Activated CD8-positive, alpha-beta memory T cell treated with anti-CD3 and anti-CD28 coated beads, Interleukin-2, amount 50 U/mL, for 1 hour (primary cell): ENCODE results near the gene HSF5.
A peak's percentile ranks its signal among the peaks of the same experiment; 100 is the strongest.

ENCODE experiments used
- DNase-seq: peaks from one replicate; pipeline ENCODE4 v3.0.0-alpha.2; 2020; ENCODE audit errors: extremely low read depth

Gene HSF5, protein sequence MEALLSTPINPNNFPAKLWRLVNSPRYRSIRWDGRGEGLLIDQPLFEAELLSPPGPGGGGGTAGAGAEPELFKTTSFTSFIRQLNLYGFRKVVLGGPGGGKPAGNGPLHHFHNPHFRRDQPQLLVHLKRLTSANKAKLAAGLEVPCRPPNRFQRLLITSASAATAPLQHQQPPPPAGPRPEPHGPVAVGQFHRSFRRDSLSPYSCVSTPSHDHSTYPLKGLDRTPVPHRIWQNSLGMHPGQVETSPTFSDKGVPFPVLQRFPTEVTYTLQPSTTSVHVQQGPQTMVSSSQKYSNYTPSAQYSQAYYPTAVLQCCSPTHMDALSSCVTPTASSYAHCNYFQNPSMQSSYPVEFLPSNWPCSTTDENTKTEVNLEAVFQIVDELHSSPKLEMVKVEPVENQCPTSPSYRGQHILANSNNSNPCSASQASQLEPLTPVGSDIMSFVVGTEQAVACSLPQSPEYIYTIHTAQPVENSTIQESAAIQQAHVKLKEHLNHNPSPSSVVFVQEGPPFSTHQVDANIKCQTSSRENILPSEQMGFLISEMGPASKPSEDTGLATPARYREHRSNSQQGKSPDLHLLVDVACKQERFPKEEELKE

DNA sequence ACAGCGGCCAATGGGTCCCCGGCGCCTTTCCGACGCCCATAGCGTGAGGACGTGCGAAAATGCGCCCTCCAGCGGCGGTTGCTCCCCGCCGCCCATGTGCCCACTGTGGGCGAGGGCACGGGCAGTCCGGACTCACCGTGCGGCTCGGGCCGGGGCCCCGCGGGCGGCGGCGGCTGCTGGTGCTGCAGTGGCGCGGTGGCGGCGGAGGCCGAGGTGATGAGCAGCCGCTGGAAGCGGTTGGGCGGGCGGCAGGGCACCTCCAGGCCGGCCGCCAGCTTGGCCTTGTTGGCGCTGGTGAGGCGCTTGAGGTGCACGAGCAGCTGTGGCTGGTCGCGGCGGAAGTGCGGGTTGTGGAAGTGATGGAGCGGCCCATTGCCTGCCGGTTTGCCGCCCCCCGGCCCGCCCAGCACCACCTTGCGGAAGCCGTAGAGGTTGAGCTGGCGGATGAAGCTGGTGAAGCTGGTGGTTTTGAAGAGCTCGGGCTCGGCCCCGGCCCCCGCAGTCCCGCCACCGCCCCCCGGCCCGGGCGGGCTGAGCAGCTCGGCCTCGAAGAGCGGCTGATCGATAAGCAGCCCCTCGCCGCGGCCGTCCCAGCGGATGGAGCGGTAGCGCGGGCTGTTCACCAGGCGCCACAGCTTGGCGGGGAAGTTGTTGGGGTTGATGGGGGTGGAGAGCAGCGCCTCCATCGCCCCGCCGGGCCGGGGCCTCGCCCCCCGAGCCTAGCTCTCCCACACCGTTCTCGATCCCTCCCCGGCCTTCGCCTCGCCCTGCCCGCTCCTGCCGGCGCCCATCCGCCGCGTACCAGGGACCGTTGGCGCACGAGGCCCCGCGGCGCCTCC lies at the start of gene HSF5:
TSS of gene HSF5 (minus strand) at position 820 of the 839 bp plus-strand sequence. CDS start at position 686, 134 bp downstream.
- peak; percentile 31 for DNase-seq

DNA sequence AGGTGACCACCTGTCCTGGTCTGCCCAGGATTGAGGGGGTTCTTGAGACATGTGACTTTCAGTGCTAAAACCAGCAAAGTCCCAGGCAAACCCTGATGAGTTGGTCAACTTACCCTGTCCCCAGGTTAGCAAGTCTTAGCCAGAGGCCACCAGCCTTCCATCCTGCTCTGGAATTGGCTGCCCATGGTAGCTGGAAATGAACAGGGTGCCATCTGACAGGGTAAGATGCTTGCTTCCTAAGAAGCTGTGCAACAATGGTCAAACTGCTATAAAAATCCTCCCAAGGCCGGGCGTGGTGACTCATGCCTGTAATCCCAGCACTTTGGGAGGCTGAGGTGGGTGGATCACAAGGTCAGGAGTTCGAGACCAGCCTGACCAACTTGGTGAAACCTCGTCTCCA lies 49.1 kb upstream of the HSF5 start:
- no peak for DNase-seq

DNA sequence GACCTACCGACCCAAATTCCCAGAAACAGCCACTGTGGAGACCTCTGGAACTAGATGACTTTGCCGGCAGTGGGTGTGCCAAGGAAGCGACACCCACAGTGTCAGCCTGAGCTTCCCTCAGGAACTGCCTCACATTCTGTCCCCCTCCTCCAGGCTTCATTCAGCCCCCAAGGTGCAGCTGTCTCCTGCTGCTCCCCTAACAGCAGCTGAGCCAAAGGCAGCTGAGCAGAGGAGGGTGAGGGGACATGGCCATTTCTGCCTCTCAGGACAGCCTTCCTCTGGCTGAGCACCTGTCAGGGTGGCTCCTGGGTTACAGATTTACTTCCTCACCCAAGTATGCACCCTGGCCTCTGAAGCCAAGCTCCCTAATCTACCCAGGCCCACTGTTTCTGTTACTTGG lies 48.3 kb upstream of the HSF5 start:
- no peak for DNase-seq

DNA sequence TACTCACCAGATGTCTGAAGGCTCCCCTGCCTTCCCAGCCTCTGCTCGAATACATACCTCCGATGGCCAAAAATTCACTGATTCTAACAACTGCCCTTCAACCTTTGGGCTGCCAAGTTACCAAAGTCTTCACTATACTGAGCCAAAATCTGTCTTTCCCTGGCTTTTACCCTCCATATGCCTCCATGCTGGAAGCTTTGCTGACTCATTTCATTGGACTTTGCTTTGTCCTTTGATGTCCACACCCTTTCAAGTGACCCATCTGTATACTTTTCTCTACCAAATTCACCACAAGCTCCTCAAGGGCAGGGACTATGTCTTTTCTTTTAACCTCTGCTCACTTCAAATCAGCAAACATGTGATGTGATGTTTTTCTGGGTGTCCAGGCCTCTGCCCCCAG lies 47.2 kb upstream of the HSF5 start:
- no peak for DNase-seq

DNA sequence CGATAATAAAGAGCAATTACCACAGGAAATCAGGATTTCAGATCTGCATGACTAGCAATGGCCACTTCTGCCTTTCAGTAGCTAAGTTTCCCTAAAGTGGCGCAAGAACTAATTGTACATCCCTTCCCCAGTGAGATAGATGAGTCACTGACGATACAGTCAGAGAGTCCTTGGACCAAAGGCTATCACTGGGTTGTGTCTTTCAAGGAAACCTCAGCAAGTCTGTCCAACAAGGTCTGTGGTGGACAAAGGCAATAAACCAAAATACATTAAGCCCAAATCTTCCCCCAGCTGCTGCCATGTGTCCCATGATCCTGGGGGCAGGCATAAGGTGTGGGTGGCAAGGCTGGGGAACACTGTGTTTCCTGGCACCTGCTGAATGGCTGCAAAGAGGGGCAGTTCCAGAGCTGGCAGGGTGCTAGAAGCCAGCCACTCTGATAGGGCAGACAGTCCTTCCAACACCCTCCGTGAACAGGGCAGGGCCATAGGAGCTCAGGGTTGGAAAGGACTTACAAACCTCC lies 46.8 kb upstream of the HSF5 start:
- no peak for DNase-seq

DNA sequence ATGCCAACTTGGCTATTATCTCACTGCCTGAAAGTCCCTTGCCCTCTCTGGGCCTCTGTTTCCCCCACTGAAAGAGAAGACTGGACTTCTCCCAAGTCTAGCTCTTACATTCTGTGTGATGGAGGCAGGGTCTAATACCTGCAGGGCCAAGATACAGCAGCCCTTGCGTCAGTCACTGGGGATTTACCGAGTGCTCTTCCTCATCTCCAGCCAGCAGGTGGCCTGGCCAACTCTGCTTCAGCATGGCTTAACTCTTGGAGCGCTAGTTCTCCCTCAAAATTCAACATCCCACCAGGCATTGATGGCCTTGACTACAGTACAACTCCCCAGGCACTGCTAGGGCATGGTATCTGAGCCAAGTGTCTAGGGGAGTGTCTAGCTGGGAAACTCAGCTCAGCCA lies 46.1 kb upstream of the HSF5 start:
- DNase-seq, result no peak

DNA sequence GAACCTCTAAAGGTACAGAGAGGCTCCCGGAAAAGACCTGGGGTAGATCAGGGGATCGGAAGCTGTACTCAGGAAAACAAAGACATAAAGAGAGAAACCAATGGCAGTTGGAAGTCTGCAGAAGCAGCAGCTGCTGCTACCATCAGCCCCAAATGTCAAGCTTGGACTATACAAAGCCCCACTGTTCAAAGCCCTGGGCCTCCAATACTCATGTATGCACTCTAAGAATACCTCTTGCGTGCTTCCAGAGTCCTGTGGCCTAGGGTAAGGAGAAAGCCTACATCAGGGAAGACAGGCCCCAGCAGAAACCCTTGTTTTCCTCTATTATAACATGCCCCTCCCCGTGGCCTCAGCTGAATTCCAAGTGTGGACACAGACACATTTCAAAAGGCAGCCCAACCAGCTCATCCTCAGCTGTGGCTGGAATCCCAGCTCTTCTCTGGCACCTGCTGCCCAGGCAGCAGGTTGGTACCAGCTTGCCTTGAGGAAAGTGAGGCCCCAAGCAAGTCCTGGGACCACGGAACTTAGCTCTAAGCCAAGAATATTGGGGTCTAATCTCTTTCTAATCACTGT lies 45.5 kb upstream of the HSF5 start:
- DNase-seq, result no peak

DNA sequence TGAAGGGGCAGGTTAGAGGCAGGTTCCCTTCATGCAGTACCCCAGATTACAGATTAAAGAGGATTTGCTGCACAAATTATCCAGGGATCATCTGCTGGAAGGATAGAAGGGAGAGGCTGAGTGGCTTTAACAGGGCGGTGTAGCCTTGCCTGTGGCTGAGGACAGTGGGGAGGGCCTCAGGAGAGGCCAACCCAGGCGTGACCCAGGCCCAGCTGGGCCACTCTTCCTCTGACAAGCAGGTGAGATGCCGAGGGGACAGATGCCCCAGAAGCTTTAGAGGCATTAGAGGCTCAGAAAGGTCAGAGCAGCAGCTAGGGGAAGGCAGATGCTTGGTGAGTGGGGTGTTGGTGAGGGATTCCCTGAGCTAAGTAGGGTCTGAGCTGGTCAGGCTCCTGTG lies 44.3 kb upstream of the HSF5 start:
- DNase-seq, result no peak

DNA sequence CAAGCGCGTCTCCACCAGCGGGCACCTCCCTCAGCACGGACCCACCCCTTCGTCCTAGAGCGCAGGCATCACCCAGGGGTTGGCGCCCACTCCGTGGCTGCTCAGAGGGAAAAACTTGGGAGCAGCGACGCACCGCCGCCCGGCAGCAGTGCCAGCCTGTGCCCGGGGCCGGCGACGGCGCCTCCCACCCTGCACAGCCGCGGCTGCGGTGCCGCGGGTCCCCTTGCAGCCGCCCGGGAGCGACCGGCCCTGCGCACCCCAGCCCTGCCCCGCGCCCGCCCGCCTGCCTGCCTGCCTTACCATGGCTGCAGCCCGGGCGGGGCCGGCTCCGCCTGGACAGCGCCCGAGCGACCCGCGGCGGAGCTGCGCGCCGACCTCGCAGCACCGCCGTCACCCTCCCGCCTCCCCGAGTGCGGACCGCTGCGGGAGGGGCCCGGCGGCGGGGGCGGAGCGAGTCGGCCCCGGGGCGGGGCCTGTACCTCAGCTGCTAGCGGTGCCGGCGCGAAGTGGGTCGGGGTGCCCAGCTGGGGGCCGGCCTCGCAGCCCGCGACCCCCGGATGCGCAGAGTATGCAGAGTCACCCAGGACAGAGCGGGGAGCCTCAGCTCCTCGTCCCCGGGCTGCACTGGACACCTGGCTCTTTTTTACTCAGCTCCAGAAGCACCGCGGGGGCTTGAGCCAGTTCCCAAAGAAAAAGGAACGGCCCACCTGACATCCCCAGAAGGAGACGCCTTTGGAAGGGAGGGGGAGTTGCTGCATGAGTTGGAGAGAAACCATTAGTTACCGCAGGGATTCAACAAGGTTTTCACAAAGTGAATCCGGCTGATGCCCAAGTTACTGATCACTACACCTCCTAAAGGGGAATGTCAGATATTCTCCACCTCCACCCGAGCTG lies 43.7 kb upstream of the HSF5 start:
- no peak for DNase-seq

DNA sequence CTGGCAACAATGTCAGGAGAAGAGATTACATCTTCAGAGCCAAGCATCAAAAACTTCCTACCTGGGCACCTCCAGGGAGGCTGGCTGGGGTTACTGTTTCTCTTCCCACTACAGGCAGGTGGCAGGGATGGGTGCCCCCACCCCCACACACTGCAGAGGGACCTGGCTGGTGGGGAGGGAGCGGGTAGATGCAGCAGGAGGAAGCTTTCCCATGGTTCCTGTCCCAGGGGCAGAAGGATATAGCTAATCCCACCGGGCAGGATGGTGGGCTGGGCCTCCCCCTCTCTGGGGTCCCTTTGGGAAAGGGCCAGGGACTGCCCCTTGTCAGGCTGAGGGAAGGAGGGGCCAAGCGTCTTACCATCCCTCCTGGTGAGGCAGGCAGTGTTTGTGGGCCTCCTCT lies 42.9 kb upstream of the HSF5 start:
- DNase-seq, result no peak

DNA sequence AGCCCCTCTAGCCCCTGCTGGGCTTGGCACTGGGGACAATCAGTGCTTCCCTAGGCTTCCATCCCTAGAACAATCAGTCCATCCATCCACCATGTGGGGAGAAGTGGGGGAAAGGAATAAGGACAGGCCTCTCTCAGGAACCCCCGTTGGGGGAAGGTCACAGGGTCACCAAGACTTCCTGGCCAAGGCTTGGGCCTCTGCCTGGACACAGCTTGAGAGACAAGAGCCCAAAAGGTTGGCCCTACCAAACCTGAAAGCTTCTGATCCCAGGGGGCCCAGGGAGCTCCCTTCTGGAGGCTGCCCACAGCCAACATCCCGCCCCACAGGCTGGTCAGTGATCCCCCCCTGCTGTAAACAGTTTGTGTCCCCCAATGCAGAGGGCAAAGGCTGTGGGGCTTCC lies 42.4 kb upstream of the HSF5 start:
- no peak for DNase-seq

DNA sequence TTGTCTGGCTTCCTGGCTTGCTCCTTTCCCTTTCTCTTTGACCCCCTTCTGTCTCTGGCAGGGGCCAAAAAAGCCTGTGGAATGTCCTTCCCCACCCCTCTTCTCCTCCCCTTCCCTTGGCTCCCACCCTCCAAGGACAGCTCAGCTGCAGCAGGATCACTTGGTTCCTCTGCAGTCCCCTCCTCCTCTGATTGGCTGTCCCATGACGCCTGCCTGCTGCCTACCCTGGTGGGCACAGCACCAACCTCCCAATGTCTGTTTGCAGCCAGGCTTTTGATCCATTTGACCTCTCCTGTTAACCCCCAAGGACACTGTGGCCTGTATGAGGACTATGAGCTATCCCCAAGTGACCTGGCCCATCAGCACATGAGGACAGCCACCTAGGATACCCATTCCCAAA lies 41.1 kb upstream of the HSF5 start:
- no peak for DNase-seq

DNA sequence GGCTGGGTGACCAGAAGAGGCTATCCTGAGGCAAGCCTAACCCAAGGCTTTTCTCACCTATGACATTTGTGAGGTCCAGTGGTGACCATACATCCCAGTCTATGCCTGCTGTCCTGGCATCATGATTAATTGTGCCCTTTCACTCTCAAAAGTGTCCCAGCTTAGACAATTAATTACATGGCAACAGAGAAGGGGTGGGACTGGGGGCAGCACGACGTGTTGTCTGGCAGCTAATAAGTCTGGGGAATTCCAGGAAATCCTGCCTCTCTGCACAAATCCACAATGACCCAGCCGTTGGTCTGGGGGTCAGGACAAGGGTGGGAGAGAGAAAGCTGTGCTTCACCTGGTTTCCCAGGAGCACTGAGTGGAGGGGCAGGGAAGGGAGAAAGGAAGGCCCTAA lies 40.2 kb upstream of the HSF5 start:
- no peak for DNase-seq

DNA sequence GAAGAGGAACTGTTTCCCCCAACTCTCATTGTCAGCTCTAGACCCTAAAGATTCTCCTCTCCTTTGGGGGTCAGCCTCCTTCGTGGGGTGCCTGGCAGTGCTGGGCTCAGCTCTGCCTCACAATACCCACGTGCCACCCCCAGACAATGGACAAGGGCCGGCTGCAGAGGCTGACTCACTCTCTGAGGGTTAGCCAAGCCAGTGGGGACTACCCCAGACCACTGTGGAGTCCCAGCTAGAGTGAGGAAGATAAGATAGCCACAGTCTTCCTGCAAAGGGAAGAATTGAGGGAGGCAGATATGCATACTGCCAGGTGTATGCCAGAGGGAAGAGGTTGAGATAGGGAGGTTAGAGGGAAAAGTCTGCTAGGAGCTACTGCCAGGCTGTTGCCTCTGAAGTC lies 39.7 kb upstream of the HSF5 start:
- DNase-seq, result no peak

DNA sequence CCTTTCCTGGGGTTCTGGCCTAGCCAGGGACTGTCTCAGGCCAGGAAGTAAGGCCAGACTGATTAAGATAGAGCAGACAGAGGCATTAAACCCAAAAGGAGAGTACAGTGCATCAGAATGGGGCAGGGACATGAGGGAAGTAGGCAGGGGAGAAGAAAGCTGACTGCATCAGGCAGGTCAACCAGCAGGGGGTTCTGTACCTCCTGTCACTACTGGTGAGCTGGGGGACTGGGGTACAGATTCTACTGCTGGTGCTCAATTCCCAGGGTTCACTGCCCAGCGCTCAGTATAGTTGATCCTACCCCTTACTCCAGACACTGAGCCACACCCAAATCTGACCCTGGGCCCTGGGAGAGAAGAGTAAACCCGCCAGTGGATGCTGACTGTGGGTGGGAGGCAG lies 39.1 kb upstream of the HSF5 start:
- no peak for DNase-seq

DNA sequence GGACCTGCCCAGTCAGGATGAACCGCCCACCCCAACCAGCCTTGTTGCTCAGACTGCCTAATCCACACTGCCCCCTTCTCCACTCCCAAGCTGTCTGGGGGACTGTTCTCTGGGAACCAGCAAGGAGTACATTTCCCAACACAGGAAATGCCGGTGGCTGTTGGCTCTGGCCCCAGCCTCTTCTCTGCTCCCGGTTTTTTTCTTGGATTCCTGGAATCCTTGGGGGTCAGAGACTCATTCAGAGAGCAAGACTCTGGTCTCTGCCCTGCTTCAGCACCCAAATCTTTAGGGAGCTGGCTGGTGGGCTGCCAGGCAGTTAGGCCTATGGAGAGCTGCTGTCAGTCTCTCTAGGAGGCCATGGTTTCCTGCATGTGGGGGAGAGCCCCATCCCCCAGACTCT lies 37.0 kb upstream of the HSF5 start:
- no peak for DNase-seq

DNA sequence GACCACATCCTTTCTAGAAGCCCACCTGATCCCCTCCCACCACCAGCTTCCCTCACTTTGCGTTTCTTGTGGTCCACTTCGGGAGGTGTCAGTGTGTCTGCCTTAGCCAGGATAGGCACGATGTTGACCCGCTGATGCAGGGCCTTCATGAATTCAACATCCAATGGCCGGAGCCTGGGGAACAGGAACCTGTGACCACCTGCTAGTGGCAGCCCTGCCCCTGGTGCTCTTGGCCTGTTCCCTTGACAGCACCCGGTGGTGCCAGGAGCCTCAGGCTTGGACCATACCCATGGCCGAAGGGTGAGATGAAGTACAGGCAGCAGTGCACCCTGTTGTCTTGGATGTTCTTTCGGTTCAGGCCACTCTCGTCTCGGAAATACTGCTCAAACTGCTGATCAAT lies 33.5 kb upstream of the HSF5 start:
- no peak for DNase-seq

DNA sequence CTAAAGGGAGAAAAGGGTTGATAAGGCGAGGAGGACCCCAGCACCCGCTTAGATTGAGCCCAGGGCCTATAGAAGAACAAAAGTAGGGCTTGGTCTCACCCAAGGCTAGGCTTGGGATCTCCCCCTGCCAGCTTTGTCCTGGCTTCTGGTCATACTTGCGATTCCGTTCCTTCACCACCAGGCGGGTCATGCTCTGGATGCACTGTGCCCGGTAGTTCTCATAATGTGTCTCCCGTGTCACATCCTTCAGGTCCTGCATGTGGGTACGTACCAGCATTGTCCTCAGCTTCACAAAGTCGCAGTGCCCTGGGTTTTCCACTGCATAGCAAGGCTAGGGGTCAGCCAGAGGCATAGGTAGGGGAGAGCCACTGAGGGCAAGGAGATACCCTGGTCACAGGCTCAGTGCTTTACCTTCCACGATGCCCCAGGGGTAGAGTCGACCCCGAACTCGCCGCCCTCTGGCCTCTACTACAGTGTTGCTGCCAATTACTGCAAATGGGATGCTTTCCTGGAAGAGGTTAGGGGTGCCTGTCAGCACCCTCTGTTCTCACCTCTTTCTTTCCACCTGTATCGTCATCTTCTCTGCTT lies 32.7 kb upstream of the HSF5 start:
- no peak for DNase-seq

DNA sequence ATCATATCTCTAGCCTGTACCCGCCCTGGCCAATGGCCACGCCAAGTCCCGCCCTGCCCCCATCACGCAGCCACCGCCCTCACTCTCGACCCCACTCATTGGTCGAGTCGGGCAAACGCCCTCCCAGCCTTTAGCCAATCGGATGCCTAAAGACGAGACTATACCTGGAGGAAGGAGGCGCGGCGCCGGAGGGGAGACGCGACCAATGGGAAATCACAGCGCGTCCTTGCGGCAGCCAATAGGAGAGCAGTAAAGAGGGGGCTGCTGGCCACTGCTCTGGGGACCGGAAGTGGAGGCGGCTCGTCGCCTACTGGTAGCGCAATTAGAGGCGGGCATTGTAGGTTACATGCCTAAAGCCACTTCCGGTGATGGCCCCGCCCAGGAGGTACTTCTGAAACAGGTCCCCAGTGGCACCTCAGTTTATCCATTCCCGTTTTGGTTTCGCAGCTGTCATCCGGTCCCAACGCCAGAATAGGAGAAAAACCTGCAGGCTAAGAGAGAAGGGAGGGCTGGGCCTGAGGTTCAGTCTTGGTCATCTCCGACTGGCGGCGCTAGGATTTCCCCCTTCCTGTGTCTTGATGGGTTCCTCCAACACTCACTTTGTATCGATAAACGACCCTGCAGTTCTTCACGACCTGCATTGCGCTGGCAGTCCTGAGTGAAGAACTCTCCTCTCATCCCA lies 29.9 kb upstream of the HSF5 start:
- peak; percentile 99 for DNase-seq

DNA sequence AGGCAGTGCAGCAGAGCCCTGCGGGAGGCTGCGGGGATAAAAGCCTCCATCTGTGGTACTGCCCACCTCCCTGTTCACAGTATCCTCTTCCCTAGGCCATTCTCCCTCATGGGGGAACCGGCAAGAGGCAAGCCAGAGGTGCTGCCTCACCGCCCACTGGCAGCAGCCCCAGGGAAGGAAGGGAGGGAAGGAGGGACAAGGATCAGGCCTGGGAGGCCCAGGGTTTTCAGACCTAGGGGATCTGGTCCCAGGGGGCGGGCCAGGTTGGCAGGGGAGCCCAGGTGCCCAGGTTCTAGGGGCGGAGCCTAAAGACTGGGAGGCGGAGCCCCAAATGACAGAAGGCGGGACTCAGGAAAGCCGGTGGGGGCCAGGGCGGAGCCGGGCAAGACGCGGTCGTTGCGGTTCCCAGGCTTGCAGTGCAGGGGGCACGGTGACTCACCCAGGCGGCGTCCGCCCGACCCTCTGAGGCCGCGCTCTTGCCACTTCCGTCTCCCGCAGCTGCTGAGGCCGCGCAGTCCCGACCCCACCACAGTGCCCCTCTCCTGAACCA lies 29.2 kb upstream of the HSF5 start:
- no peak for DNase-seq
